ENCODE measurements around the gene FAM107B. TPM values are rescaled to one million over a fixed set of nuclear protein-coding genes. Genes with fewer than 3 reads are reported as not detected.

Gene FAM107B
- total and polyA plus RNA-seq, 12 donors = 16.0 to 81.7 (median 50.5) TPM

DNA sequence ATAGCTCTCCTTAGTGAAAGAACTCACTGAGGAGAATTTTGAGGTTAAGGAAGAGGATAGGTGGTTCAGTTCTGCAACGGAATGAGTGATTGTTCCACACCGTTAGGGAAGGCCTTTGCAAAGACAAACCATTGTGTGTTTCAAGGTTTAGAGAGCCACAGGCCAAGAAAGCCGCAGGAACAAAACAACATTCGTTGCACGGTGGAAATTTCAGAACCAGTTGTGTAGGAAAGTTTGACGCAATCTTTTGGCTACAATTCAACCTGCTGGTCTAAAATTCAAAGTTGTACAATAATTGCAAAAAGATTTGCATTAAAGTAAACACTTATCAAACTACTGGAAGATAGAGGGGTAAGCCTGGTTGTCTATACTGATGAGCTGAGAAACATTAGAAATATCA lies 91.4 kb downstream of the FAM107B start:
- 63 to 87% (median 67%) methylated on average over 6 of the region's 6 CpGs for WGBS, 4 donors
- no peak for DNase-seq
- TF ChIP-seq POLR2A (IDR thresholded peaks at IDR 0.05) = no peak
- TF ChIP-seq, protein P1, sequence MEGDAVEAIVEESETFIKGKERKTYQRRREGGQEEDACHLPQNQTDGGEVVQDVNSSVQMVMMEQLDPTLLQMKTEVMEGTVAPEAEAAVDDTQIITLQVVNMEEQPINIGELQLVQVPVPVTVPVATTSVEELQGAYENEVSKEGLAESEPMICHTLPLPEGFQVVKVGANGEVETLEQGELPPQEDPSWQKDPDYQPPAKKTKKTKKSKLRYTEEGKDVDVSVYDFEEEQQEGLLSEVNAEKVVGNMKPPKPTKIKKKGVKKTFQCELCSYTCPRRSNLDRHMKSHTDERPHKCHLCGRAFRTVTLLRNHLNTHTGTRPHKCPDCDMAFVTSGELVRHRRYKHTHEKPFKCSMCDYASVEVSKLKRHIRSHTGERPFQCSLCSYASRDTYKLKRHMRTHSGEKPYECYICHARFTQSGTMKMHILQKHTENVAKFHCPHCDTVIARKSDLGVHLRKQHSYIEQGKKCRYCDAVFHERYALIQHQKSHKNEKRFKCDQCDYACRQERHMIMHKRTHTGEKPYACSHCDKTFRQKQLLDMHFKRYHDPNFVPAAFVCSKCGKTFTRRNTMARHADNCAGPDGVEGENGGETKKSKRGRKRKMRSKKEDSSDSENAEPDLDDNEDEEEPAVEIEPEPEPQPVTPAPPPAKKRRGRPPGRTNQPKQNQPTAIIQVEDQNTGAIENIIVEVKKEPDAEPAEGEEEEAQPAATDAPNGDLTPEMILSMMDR (IDR thresholded peaks at IDR 0.05) = no peak
- Histone ChIP-seq H3K4me3 (no peak overlapping the region), H3K36me3 (replicated peaks in 1 of 2) (no peaks in the 10 kb centered on the region), H3K4me1 (replicated peaks in 1 of 2) (no peaks in the 10 kb centered on the region), H3K27ac (no peak overlapping the region), H3K9me3 (replicated peaks in 1 of 3) (no peaks in the 10 kb centered on the region), H3K27me3 (no peaks in the 10 kb centered on the region)
- intact Hi-C loops (cut with DNase I) = no loop called here

DNA sequence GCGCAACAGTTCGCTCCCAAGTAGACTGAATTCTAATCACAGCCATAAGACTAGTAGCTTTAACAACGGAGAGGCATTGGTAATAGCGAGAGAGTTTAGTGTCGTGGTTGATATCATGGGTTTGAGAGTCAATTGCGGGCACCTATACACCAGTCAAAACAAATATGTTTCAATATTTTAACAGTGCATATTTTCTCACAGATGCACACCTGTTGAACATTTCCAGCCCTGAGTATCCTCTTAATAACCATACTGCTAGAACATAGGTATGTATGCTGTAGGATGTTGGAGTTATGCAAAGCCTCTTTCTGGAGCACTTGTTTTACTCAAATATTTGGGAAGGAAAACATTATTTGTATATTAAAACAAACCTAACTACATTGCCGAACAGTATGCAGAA lies 92.9 kb downstream of the FAM107B start:
- no peak for DNase-seq
- Histone ChIP-seq H3K27me3 (no peaks in the 10 kb centered on the region), H3K4me3 (no peak overlapping the region), H3K4me1 (replicated peaks in 1 of 2) (no peaks in the 10 kb centered on the region), H3K36me3 (replicated peaks in 1 of 2) (no peaks in the 10 kb centered on the region), H3K27ac (no peak overlapping the region), H3K9me3 (replicated peaks in 1 of 3) (no peaks in the 10 kb centered on the region)
- TF ChIP-seq, protein P1 (IDR thresholded peaks at IDR 0.05) = no peak
- no peak for TF ChIP-seq POLR2A (IDR thresholded peaks at IDR 0.05)
- intact Hi-C loops (cut with DNase I) = no loop called here
- WGBS, 4 donors = 90 to 97% (median 96%) methylated on average over 7 of the region's 7 CpGs

DNA sequence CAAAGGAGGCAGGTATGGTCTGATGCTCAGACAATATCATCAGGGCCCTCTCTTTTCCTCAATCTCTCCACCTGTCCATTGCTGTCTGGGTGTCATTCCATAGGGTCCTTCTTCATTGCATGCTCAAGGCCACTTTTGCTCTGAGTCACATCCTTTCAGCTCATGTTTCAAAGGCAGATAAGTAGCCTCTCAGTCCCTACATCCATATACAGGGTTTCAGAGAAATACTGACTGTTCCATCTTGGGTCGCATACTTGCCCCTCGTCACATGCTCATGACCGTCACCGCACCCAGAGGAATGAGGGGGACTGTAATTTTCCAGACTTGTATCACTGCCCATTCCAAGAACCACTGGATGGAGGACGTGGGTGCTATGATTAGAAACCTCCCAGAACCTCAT lies 93.4 kb downstream of the FAM107B start:
- no peaks in the 10 kb centered on the region for H3K4me1 ChIP-seq (replicated peaks in 1 of 2)
- no peaks in the 10 kb centered on the region for H3K27me3 ChIP-seq
- no peak overlapping the region for H3K4me3 ChIP-seq
- DNase-seq = no peak
- H3K27ac ChIP-seq = no peak overlapping the region
- no peak for TF ChIP-seq POLR2A (IDR thresholded peaks at IDR 0.05)
- TF ChIP-seq, protein P1 (IDR thresholded peaks at IDR 0.05) = no peak
- WGBS, 4 donors = 85 to 93% (median 89%) methylated on average over 5 of the region's 5 CpGs
- no peaks in the 10 kb centered on the region for H3K9me3 ChIP-seq (replicated peaks in 1 of 3)
- no peaks in the 10 kb centered on the region for H3K36me3 ChIP-seq (replicated peaks in 1 of 2)
- intact Hi-C loops (cut with DNase I) = no loop called here

DNA sequence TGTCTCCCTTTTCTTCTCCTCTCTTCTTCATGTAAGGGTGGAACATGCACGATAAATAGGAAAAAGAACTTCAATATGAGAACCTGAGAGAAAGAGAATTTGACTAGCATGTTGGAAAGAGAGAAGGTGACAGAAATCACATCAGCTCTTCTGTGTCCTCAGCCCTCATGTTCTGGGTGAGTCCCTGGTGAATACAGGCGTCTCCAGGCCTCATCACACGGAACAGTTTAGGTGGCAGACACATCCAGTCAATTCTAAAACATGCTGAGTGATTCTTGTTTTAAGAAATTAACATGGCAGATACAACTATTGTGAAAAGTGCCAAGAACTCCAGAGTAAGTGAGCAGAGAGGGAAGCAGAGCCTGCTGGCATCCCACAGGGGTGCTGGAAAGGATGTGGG lies 96.1 kb downstream of the FAM107B start:
- DNase-seq = no peak
- Histone ChIP-seq H3K4me1 (replicated peaks in 1 of 2) (no peaks in the 10 kb centered on the region), H3K36me3 (replicated peaks in 1 of 2) (no peaks in the 10 kb centered on the region), H3K4me3 (no peak overlapping the region), H3K27me3 (no peaks in the 10 kb centered on the region), H3K27ac (no peak overlapping the region), H3K9me3 (replicated peaks in 1 of 3) (no peaks in the 10 kb centered on the region)
- WGBS, 4 donors = 89 to 94% (median 90%) methylated on average over 3 of the region's 3 CpGs
- intact Hi-C loops (cut with DNase I) = no loop called here
- TF ChIP-seq, protein P1 (IDR thresholded peaks at IDR 0.05) = no peak
- TF ChIP-seq POLR2A (IDR thresholded peaks at IDR 0.05) = no peak

Measured in adrenal gland (tissue), 12 donors.